Measurements from ENCODE around the gene PRKCB. TPM values are rescaled to one million over a fixed set of nuclear protein-coding genes. Genes with fewer than 3 reads are reported as not detected.

PRKCB gene
- total RNA-seq, 1 donor from 2014 or later, result not detected

- Mint-ChIP-seq H3K36me3 (ENCODE audit: unreplicated experiment) (no peaks in the 10 kb centered on the region), H3K4me3 (ENCODE audit: unreplicated experiment) (no peak overlapping the region), H3K27me3 (ENCODE audit: unreplicated experiment) (no peaks in the 10 kb centered on the region), H3K9me3 (ENCODE audit: unreplicated experiment) (no peaks in the 10 kb centered on the region), H3K27ac (ENCODE audit: unreplicated experiment) (no peak overlapping the region), H3K4me1 (ENCODE audit: unreplicated experiment) (no peaks in the 10 kb centered on the region)
- TF ChIP-seq CTCF (IDR thresholded peaks at IDR 0.05), result no peak
- no peak for DNase-seq (ENCODE audit: extremely low spot score, unreplicated experiment)
These were observed 163.0 kb downstream of the PRKCB start for GRCh38 chr16:23998771-23999170.

- DNase-seq (ENCODE audit: extremely low spot score, unreplicated experiment), result no peak
- no peak overlapping the region for H3K27ac Mint-ChIP-seq (ENCODE audit: unreplicated experiment)
- TF ChIP-seq CTCF (IDR thresholded peaks at IDR 0.05), result no peak
- H3K4me3 Mint-ChIP-seq (ENCODE audit: unreplicated experiment), result no peak overlapping the region
- no peaks in the 10 kb centered on the region for H3K9me3 Mint-ChIP-seq (ENCODE audit: unreplicated experiment)
- H3K36me3 Mint-ChIP-seq (ENCODE audit: unreplicated experiment), result no peaks in the 10 kb centered on the region
- H3K27me3 Mint-ChIP-seq (ENCODE audit: unreplicated experiment), result no peaks in the 10 kb centered on the region
- H3K4me1 Mint-ChIP-seq (ENCODE audit: unreplicated experiment), result no peaks in the 10 kb centered on the region
These were observed 163.9 kb downstream of the PRKCB start for GRCh38 chr16:23999663-24000062.

- H3K36me3 Mint-ChIP-seq (ENCODE audit: unreplicated experiment), result no peaks in the 10 kb centered on the region
- no peak overlapping the region for H3K27ac Mint-ChIP-seq (ENCODE audit: unreplicated experiment)
- H3K4me1 Mint-ChIP-seq (ENCODE audit: unreplicated experiment), result no peaks in the 10 kb centered on the region
- H3K27me3 Mint-ChIP-seq (ENCODE audit: unreplicated experiment), result no peaks in the 10 kb centered on the region
- no peak for TF ChIP-seq CTCF (IDR thresholded peaks at IDR 0.05)
- no peak for DNase-seq (ENCODE audit: extremely low spot score, unreplicated experiment)
- no peaks in the 10 kb centered on the region for H3K9me3 Mint-ChIP-seq (ENCODE audit: unreplicated experiment)
- no peak overlapping the region for H3K4me3 Mint-ChIP-seq (ENCODE audit: unreplicated experiment)
These were observed 165.9 kb downstream of the PRKCB start for GRCh38 chr16:24001710-24002109.

- H3K4me1 Mint-ChIP-seq (ENCODE audit: unreplicated experiment), result no peaks in the 10 kb centered on the region
- DNase-seq (ENCODE audit: extremely low spot score, unreplicated experiment), result no peak
- no peaks in the 10 kb centered on the region for H3K9me3 Mint-ChIP-seq (ENCODE audit: unreplicated experiment)
- no peak for TF ChIP-seq CTCF (IDR thresholded peaks at IDR 0.05)
- H3K4me3 Mint-ChIP-seq (ENCODE audit: unreplicated experiment), result no peak overlapping the region
- H3K27me3 Mint-ChIP-seq (ENCODE audit: unreplicated experiment), result no peaks in the 10 kb centered on the region
- no peaks in the 10 kb centered on the region for H3K36me3 Mint-ChIP-seq (ENCODE audit: unreplicated experiment)
- no peak overlapping the region for H3K27ac Mint-ChIP-seq (ENCODE audit: unreplicated experiment)
These were observed 166.8 kb downstream of the PRKCB start for GRCh38 chr16:24002619-24003018.

- no peak for TF ChIP-seq CTCF (IDR thresholded peaks at IDR 0.05)
- no peaks in the 10 kb centered on the region for H3K27me3 Mint-ChIP-seq (ENCODE audit: unreplicated experiment)
- no peaks in the 10 kb centered on the region for H3K4me1 Mint-ChIP-seq (ENCODE audit: unreplicated experiment)
- H3K27ac Mint-ChIP-seq (ENCODE audit: unreplicated experiment), result no peak overlapping the region
- no peak overlapping the region for H3K4me3 Mint-ChIP-seq (ENCODE audit: unreplicated experiment)
- DNase-seq (ENCODE audit: extremely low spot score, unreplicated experiment), result no peak
- H3K9me3 Mint-ChIP-seq (ENCODE audit: unreplicated experiment), result no peaks in the 10 kb centered on the region
- no peaks in the 10 kb centered on the region for H3K36me3 Mint-ChIP-seq (ENCODE audit: unreplicated experiment)
These were observed 169.8 kb downstream of the PRKCB start for GRCh38 chr16:24005577-24005976.
